ENCODE measurements around the gene ITM2B.

ITM2B gene

GRCh38 chr13:48315969-48316650 lies 83.1 kb downstream of the ITM2B start:
- no peak for DNase-seq

- DNase-seq: no peak
Observed at GRCh38 chr13:48316826-48317510, 84.0 kb downstream of the ITM2B start.

- peak in 2 of 4 experiments; percentile 17 to 21 for DNase-seq
Observed at GRCh38 chr13:48317511-48318376, 84.7 kb downstream of the ITM2B start.

GRCh38 chr13:48318377-48318811 lies 85.4 kb downstream of the ITM2B start:
- no peak for DNase-seq

GRCh38 chr13:48318821-48319511 lies 86.0 kb downstream of the ITM2B start:
- DNase-seq: peak; percentile 16 to 53 (median 38)

Measured in suppressor macrophage (primary cell).